Endometrial microvascular endothelial cells (primary cell): ENCODE measurements around the gene NOL7. TPM values are rescaled to one million over a fixed set of nuclear protein-coding genes. Genes with fewer than 3 reads are reported as not detected.

ENCODE experiments used
- in situ Hi-C: cut with HindIII; loops from 2 replicates; pipeline ENCODE4 v1.10.0; 2017; ENCODE audit warnings: low sequenced_read_pairs, low pct_unique_long_range_greater_than_20kb; ENCODE audit errors: inconsistent ontology term
- total RNA-seq: library from RNA; depleted of rRNA; stranded (reverse); fragments of >200 nt; gene quantifications from one replicate; pipeline ENCODE4 v1.2.3, GENCODE V29; 2015; ENCODE audit errors: inconsistent ontology term

NOL7 gene
- total RNA-seq, 1 donor from 2014 or later, result 83.3 TPM

DNA sequence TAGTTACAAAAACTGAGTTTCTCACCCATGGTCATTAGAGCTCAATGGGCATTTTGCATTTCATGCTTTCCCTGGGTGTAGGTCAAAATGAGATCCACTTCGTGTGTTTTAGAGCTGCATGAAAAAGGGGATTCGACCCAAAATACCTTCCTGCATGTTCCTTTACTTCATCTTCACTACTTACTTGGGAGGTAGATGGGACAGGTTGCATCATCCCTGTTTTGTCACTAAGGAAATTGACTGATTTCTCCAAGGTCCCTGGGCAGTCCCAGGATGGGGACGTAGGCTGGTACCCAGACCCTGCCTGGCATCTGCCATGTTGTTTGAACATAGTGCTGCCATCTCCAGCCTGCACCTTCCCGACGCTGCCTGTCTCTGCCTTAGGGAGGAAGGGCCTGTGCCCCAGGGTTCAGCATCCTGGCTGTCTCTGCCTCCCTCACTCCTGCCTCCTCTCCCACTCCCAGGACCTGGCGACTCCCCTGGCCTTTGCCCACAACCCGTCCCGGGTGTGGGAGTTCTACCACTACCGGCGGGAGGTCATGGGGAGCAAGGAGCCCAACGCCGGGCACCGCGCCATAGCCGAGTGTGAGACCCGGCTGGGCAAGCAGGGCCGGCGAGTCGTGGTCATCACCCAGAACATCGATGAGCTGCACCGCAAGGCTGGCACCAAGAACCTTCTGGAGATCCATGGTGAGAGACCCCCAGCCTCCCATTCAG, 23.8 kb upstream of the NOL7 start:
- in situ Hi-C loops, result no loop called here

DNA sequence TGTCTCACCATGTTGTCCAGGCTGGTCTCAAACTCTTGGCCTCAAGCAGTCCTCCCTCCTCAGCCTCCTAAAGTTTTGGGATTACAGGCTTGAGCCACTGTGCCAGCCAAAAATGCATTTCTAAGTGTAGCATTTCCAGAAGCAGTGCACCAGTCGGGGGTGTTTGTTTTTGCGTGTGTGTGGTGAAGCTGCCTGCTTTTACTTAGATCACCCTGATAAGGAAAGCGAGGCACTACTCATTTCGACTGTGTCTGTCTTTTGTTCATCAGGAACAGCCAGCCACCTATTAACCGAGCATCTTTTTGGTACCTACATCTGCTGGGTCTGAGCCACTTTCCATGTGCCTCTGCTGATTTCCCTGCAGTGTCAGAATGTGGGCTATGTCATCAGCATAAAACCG, 22.0 kb upstream of the NOL7 start:
- in situ Hi-C loops, result no loop called here

DNA sequence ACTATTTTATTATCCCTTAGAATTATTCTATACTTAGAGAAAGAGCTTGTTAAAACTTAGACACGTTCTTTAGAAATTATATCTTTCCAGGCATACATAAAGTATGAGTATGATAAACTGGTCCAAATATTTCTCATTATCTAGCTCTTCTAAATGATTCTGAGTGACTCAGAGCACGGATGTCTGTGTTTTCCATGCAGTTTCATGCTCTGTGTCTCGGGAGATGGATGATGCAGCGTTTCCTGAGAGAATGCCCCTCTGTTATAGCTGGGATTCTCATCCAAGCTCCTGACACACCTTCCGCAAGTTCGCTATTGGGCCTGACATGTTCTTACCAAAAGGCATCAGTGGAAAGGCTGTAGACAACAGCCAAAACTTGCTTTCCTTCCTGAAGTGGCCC, 21.4 kb upstream of the NOL7 start:
- in situ Hi-C loops, result no loop called here

GRCh38 chr6:13597073-13597472, 18.1 kb upstream of the NOL7 start:
- in situ Hi-C loops, result no loop called here

DNA sequence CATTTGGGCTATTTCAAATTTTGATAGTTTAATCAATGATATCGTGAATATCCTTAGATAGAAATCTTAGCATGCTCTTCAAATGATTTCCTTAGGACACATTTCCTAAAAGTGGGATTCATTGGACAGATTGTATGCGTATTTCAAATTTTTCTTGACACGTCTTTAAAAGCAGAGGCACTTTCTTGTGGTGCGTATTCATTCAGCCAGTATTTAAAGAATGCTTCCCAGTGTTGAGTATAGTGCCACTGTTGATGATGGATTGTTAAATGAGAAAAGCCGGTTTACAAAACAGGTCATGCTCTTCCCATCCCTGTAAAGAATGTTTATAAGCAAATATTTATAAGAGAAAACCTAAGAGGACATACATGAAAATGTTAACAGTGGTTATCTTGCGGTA, 15.1 kb upstream of the NOL7 start:
- in situ Hi-C loops, result no loop called here

GRCh38 chr6:13604135-13604534, 11.0 kb upstream of the NOL7 start:
- in situ Hi-C loops, result no loop called here

- in situ Hi-C loops, result no loop called here
Measured at GRCh38 chr6:13604546-13605416, 10.4 kb upstream of the NOL7 start.

GRCh38 chr6:13605634-13606033, 9.5 kb upstream of the NOL7 start:
- in situ Hi-C loops, result no loop called here

DNA sequence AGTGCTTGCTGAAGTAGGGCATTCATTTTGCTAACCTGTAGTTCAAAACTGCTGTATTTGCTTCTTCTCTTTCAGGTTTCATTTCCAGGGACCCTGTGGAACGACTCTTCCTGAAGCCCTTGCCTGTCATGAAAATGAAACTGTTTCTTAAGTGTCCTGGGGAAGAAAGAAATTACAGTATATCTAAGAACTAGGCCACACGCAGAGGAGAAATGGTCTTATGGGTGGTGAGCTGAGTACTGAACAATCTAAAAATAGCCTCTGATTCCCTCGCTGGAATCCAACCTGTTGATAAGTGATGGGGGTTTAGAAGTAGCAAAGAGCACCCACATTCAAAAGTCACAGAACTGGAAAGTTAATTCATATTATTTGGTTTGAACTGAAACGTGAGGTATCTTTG, 3.4 kb upstream of the NOL7 start:
- in situ Hi-C loops, result no loop called here

DNA sequence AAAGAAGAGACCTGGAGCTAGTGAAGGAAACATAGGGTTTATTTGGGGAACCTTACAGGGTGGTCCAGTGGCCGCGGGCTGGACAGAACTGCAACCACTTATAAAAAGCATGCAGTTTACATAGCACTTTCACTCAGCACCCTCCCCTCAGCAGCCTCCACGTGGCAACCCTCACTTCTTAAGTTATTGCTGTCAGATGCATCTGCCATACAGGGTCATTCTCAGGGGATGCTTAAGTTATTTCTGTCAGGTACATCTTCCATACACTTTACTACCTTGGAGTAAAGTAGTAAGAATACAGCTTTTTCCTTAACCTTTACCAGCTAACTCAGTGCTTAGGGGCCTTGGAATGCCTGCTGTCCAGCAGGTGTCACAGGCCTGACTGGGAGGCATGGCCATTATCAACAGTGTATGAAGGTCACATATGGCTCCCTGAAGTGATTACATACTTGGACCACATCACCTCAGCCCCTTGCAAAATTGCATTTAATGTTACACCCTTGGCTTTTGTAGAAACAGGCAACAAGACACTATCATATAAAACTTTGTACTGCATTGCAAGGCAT, 2.0 kb upstream of the NOL7 start:
- in situ Hi-C loops, result no loop called here

GRCh38 chr6:13614126-13614925, 809 bp upstream of the NOL7 start:
- in situ Hi-C loops, result no loop called here

- in situ Hi-C loops, result no loop called here
Measured at GRCh38 chr6:13615792-13616120, 621 bp downstream of the NOL7 start.

DNA sequence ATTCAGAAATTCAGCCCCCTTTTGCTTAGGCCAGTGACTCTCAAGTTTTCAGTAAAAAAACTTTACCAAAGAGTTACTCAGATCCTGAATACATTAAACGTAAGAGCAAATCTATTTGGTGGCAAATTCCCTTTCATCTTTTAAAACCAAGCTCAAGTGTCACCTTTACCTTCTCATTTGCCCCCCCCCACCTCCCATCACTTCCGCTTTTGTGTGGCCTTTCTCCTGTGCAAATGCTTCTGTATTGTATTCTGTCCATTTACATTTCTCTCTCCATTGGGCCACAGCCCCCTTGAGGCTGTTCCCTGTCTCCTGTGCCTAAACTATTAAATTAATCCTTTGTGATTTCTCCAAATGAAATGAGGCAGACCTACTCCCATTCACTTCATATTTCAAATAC, 1.9 kb downstream of the NOL7 start:
- in situ Hi-C loops, result no loop called here

GRCh38 chr6:13624871-13625288, 9.7 kb downstream of the NOL7 start:
- in situ Hi-C loops, result no loop called here

DNA sequence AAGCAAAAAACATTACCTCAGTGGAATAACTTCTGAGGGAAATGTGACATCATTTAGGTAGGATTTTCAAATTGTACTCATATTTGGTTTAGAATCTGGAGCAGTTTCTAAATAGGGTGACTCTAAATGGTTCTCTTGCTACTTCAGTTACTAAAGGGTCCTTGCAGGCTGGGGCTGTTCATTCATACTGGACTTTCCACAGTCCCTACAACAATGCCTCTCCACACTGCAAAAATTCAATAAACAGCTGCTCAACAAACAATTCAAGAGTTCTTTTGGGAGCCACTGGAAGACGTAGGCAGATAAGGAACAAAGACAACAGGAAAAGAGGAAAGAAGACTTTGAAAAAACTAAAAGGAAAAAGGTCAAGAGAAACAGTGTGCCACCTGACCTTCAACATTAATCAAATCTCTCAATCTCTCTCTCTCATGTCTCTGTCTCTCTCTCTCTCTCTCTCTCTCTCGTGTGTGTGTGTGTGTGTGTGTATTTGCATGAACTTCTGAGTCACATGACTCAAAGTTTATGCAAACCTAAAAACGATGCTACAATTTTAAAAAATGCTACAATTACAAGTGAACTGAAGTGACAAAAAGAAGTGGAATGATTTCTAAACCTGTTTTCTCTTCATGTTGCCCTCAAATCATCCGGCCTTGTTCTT, 14.5 kb downstream of the NOL7 start:
- in situ Hi-C loops, result no loop called here

- in situ Hi-C loops, result no loop called here
Measured at GRCh38 chr6:13630499-13630898, 15.4 kb downstream of the NOL7 start.

GRCh38 chr6:13633343-13633742, 18.2 kb downstream of the NOL7 start:
- in situ Hi-C loops, result no loop called here

DNA sequence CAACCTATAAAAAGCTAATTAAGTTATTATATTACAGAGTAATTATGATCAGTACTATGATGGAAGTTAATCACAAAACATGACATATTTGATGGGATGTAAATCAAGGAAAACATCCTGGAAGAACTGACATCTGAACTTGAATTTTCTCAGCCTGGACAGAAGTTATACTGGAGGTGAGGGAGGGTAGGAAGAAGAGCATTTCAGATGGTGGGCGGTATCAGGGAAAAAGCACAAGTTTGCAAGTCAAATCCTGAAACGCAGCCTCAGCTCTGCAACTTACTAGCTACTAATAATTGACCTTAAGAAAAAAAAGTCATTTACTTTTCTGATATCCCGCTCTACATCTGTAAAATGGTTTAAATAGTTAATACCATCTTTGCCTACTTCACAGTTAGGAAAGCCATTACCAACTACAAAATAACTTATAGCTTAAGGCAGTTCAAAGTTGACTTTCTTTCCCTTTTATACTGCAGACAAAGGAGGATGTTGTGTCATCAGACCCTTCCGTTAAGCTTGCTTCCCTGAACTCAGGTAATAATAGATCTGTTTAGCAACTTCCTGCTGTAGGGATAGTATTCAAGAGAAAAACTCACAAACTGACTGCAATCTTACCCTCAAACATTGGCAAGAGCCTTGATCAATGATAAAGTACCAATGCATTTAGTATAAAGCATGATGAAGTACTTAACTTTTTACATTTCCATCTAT, 21.0 kb downstream of the NOL7 start:
- in situ Hi-C loops, result no loop called here
